Right forelimb (tissue), 1 donor: Measurements from ENCODE around the gene BCAS3.
"Not testable (repeated sequence)": the region's sequence is repeated elsewhere in the genome, so short reads cannot be mapped to it uniquely, and the experiment has no call there.

ENCODE experiments used
- DNase-seq: peaks from one replicate; pipeline ENCODE4 v3.0.0-alpha.2; 2018

Gene BCAS3

GRCh38 chr17:61010661-61011170 lies 333.1 kb downstream of the BCAS3 start:
- DNase-seq = no peak

GRCh38 chr17:61011251-61011650 lies 333.6 kb downstream of the BCAS3 start:
- DNase-seq = no peak

GRCh38 chr17:61015966-61016365 lies 338.3 kb downstream of the BCAS3 start:
- no peak for DNase-seq

GRCh38 chr17:61017317-61018006 lies 339.8 kb downstream of the BCAS3 start:
- DNase-seq = no peak

GRCh38 chr17:61018938-61019337 lies 341.3 kb downstream of the BCAS3 start:
- no peak for DNase-seq

GRCh38 chr17:61023996-61024395 lies 346.3 kb downstream of the BCAS3 start:
- no peak for DNase-seq

- DNase-seq = no peak
Observed at GRCh38 chr17:61026818-61027217, 349.2 kb downstream of the BCAS3 start.

GRCh38 chr17:61029181-61029580 lies 351.5 kb downstream of the BCAS3 start:
- no peak for DNase-seq

- DNase-seq = no peak
Observed at GRCh38 chr17:61040666-61041065, 363.0 kb downstream of the BCAS3 start.

GRCh38 chr17:61042348-61042747 lies 364.7 kb downstream of the BCAS3 start:
- DNase-seq = not testable (repeated sequence)

GRCh38 chr17:61047515-61047914 lies 369.9 kb downstream of the BCAS3 start:
- DNase-seq = no peak

- no peak for DNase-seq
Observed at GRCh38 chr17:61048376-61049106, 370.9 kb downstream of the BCAS3 start.

GRCh38 chr17:61053469-61053868 lies 375.8 kb downstream of the BCAS3 start:
- no peak for DNase-seq

GRCh38 chr17:61054436-61054835 lies 376.8 kb downstream of the BCAS3 start:
- no peak for DNase-seq

GRCh38 chr17:61057257-61057656 lies 379.6 kb downstream of the BCAS3 start:
- DNase-seq = no peak

- DNase-seq = no peak
Observed at GRCh38 chr17:61058066-61058465, 380.4 kb downstream of the BCAS3 start.

- no peak for DNase-seq
Observed at GRCh38 chr17:61063528-61063927, 385.9 kb downstream of the BCAS3 start.

GRCh38 chr17:61064087-61064951 lies 386.7 kb downstream of the BCAS3 start:
- no peak for DNase-seq

GRCh38 chr17:61065263-61065773 lies 387.7 kb downstream of the BCAS3 start:
- DNase-seq = no peak

GRCh38 chr17:61066062-61066461 lies 388.4 kb downstream of the BCAS3 start:
- DNase-seq = no peak

GRCh38 chr17:61070649-61071048 lies 393.0 kb downstream of the BCAS3 start:
- no peak for DNase-seq

- DNase-seq = no peak
Observed at GRCh38 chr17:61072648-61073047, 395.0 kb downstream of the BCAS3 start.

- no peak for DNase-seq
Observed at GRCh38 chr17:61073131-61073530, 395.5 kb downstream of the BCAS3 start.
